ENCODE results near the gene TOR4A.
"Not testable (repeated sequence)": the region's sequence is repeated elsewhere in the genome, so short reads cannot be mapped to it uniquely, and the experiment has no call there.

TOR4A gene

DNA sequence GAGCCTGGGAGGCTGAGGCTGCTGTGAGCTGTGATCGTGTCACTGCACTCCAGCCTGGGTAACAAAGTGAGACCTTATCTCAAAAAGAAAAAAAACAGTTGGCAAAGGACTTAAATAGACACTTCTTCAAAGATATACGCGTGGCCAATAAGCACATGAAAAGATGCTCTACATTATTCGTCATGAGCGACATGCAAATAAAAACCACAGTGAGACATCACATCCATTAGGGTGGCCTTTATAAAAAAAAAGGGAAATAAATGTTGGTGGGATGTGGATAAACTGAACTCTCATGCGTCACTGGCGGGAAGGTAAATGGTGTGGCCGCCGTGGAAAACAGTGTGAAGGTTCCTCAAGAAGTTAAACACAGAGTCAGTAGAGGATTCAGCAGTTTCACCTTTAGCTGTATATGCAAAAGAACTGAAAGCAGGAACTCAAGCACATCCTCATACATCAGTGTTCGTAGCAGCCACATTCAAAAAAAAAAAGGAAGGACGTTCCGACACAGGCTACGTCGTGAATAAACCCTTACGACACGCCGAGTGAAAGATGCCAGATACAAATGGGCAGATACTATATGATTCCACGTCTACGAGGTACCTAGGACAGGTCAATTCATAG is 49.0 kb downstream of the TOR4A start:
- no peaks in the 10 kb centered on the region for H3K79me2 ChIP-seq
- no peak overlapping the region for H3K4me3 ChIP-seq (ENCODE audit: low read depth, low read length)
- H2AFZ ChIP-seq, result no peak overlapping the region
- H3K4me2 ChIP-seq (ENCODE audit: low read length), result no peak overlapping the region
- H3K4me1 ChIP-seq, result no peaks in the 10 kb centered on the region
- no peaks in the 10 kb centered on the region for H3K9me3 ChIP-seq (ENCODE audit: control insufficient read depth, low read length)
- no peaks in the 10 kb centered on the region for H3K27me3 ChIP-seq (ENCODE audit: control insufficient read depth, insufficient read depth, low read length)
- no peaks in the 10 kb centered on the region for H3K36me3 ChIP-seq (ENCODE audit: control insufficient read depth, insufficient read depth, low read length)
- TF ChIP-seq, protein P1, sequence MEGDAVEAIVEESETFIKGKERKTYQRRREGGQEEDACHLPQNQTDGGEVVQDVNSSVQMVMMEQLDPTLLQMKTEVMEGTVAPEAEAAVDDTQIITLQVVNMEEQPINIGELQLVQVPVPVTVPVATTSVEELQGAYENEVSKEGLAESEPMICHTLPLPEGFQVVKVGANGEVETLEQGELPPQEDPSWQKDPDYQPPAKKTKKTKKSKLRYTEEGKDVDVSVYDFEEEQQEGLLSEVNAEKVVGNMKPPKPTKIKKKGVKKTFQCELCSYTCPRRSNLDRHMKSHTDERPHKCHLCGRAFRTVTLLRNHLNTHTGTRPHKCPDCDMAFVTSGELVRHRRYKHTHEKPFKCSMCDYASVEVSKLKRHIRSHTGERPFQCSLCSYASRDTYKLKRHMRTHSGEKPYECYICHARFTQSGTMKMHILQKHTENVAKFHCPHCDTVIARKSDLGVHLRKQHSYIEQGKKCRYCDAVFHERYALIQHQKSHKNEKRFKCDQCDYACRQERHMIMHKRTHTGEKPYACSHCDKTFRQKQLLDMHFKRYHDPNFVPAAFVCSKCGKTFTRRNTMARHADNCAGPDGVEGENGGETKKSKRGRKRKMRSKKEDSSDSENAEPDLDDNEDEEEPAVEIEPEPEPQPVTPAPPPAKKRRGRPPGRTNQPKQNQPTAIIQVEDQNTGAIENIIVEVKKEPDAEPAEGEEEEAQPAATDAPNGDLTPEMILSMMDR (IDR thresholded peaks at IDR 0.05), result no peak
- no peak overlapping the region for H3K9ac ChIP-seq
- no peak overlapping the region for H3K27ac ChIP-seq

DNA sequence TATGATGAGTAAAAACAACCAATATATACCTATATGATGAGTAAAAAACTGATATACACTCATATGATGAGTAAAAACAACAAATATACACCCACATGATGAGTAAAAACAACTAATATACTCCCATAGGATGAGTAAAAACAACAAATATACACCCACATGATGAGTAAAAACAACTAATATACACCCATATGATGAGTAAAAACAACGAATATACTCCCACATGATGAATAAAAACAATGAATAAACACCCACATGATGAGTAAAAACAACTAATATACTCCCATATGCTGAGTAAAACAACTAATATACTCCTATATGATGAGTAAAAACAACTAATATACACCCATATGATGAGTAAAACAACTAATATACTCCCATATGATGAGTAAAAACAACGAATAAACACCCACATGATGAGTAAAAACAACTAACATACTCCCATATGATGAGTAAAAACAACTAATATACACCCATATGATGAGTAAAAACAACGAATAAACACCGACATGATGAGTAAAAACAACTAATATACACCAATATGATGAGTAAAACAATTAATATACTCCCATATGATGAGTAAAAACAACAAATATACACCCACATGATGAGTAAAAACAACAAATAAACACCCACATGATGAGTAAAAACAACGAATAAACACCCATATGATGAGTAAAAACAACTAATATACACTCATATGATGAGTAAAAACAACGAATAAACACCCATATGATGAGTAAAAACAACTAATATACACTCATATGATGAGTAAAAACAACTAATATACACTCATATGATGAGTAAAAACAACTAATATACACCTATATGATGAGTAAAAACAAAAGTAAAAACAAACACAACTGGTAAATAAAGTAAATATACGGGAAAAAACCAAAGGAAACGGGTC is 50.4 kb downstream of the TOR4A start:
- H3K36me3 ChIP-seq (ENCODE audit: control insufficient read depth, insufficient read depth, low read length); H3K4me1 ChIP-seq; H3K9ac ChIP-seq; H3K4me2 ChIP-seq (ENCODE audit: low read length); H3K27ac ChIP-seq; H3K9me3 ChIP-seq (ENCODE audit: control insufficient read depth, low read length); H3K27me3 ChIP-seq (ENCODE audit: control insufficient read depth, insufficient read depth, low read length); H3K4me3 ChIP-seq (ENCODE audit: low read depth, low read length); H2AFZ ChIP-seq; H3K79me2 ChIP-seq: not testable (repeated sequence)

DNA sequence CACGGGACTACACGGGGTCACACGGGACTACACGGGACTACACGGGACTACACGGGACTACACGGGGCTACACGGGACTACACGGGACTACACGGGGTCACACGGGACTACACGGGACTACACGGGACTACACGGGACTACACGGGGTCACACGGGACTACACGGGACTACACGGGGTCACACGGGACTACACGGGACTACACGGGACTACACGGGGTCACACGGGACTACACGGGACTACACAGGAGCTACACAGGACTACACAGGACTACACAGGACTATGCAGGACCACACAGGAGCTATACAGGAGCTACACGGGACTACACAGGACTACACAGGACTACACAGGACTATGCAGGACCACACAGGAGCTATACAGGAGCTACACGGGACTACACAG is 52.1 kb downstream of the TOR4A start:
- H3K27ac ChIP-seq; H3K4me1 ChIP-seq; H3K4me3 ChIP-seq (ENCODE audit: low read depth, low read length); H3K79me2 ChIP-seq; H3K27me3 ChIP-seq (ENCODE audit: control insufficient read depth, insufficient read depth, low read length); H3K9me3 ChIP-seq (ENCODE audit: control insufficient read depth, low read length); H2AFZ ChIP-seq; H3K9ac ChIP-seq; H3K4me2 ChIP-seq (ENCODE audit: low read length); H3K36me3 ChIP-seq (ENCODE audit: control insufficient read depth, insufficient read depth, low read length): not testable (repeated sequence)

DNA sequence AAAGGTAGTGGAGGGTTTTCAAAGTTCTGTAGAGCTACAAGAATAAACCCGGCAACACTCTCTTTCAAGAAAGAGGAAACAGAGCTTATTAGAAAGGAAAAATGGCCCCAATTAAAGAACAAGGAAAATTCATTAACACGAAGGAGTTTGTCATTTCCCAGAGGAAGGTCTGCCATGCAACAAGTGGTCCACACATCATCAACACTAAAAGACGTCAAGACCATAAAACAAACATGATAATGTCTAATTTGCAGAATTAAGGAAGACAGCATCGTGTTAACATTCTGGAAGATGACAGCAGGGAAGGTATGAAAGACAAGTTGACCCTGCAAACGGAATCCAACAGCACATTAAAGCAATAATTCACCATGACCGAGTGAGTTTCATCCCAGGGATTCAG is 53.2 kb downstream of the TOR4A start:
- Histone ChIP-seq H3K4me2 (ENCODE audit: low read length) (no peak overlapping the region), H3K4me3 (ENCODE audit: low read depth, low read length) (no peak overlapping the region), H3K36me3 (ENCODE audit: control insufficient read depth, insufficient read depth, low read length) (no peaks in the 10 kb centered on the region), H3K27ac (no peak overlapping the region), H3K79me2 (no peaks in the 10 kb centered on the region), H3K27me3 (ENCODE audit: control insufficient read depth, insufficient read depth, low read length) (no peaks in the 10 kb centered on the region), H3K9me3 (ENCODE audit: control insufficient read depth, low read length) (no peaks in the 10 kb centered on the region), H2AFZ (no peak overlapping the region), H3K9ac (no peak overlapping the region), H3K4me1 (no peaks in the 10 kb centered on the region)
- TF ChIP-seq, protein P1 (IDR thresholded peaks at IDR 0.05), result no peak

DNA sequence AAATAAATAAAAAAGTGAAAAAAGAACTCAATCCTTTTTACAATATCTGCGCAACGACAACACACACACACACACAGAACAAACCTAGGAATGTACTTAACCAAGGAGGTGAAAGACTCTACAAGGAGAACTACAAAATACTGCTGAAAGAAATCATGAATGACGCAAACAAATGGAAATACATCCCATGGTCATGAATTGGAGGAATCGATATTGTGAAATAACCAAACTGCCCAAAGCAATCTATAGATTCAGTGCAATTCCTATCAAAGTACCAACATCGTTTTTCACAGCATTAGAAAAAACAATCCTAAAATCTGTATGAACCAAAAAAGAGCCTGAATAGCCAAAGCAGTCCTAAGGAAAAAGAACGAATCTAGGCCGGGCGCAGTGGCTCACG is 54.4 kb downstream of the TOR4A start:
- Histone ChIP-seq H3K4me3 (ENCODE audit: low read depth, low read length) (no peak overlapping the region), H3K9me3 (ENCODE audit: control insufficient read depth, low read length) (no peaks in the 10 kb centered on the region), H3K27ac (no peak overlapping the region), H3K27me3 (ENCODE audit: control insufficient read depth, insufficient read depth, low read length) (no peaks in the 10 kb centered on the region), H3K4me1 (no peaks in the 10 kb centered on the region), H3K4me2 (ENCODE audit: low read length) (no peak overlapping the region), H3K79me2 (no peaks in the 10 kb centered on the region), H3K9ac (no peak overlapping the region), H2AFZ (no peak overlapping the region), H3K36me3 (ENCODE audit: control insufficient read depth, insufficient read depth, low read length) (no peaks in the 10 kb centered on the region)
- TF ChIP-seq, protein P1 (IDR thresholded peaks at IDR 0.05), result no peak
